Measurements from ENCODE around the gene ELFN2.

Gene ELFN2

DNA sequence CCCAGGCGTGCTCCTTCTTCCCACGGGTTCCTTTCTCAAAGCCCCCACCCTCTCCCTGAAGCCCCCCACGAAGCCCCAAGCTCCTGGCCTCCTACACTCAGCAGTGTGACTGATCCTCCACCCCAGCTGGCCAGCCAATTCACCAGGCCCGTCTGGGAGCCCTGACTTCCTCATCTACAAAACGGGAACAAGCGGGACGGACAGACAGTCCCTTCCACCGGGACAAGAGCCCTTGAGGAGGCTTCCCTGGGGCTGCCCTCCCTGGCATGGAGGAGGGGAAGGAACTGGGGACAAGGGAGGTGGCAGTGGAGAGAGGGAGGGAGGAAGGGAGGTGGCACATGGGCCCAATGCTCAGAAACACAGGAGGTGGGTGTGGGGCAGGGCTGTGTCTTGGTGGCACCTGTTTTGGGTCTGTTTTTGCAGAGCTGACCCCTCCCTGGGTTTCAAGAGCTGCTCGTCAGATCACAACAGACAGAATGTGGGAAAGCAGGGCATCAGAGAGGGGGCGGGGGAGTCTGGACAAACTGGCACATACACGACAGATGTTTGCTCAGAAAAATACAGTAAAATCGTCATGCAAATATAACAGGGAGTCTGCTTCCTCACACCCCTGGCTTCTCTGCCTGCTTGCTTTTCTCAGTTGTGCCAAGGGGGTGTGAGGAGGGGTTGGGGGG is 56.8 kb downstream of the ELFN2 start:
- H3K27ac ChIP-seq (ENCODE audit: low read depth, low read length): no peak overlapping the region
- no peak overlapping the region for H3K9ac ChIP-seq (ENCODE audit: low read length)
- H3K36me3 ChIP-seq (ENCODE audit: control insufficient read depth, insufficient read depth, low read length): no peaks in the 10 kb centered on the region
- H3K27me3 ChIP-seq (ENCODE audit: control insufficient read depth, insufficient read depth, low read length): no peaks in the 10 kb centered on the region
- H3K4me1 ChIP-seq (ENCODE audit: control insufficient read depth, insufficient read depth, low read length): no peaks in the 10 kb centered on the region
- no peak overlapping the region for H3K4me3 ChIP-seq (ENCODE audit: low read length)

DNA sequence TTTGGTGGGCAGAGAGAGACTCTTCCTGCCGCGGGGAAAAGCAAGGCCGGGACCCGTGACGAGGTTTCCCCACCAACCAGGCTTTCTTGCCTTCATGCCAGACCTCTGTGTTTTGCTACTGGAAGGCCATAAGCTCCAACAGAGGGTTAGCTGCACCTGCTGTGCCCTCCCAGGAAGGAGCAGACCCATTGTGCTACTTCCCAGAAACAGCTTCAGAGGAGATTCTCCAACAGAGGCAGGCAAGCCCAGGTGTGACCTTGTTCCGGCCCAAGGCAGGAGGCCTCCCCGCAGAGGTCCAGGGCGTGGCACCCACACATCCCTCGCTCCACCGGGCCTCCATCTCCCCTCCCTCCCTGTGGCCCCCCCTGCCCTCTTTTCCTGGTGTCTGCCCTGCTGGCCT is 57.8 kb downstream of the ELFN2 start:
- no peaks in the 10 kb centered on the region for H3K27me3 ChIP-seq (ENCODE audit: control insufficient read depth, insufficient read depth, low read length)
- H3K27ac ChIP-seq (ENCODE audit: low read depth, low read length): no peak overlapping the region
- no peak overlapping the region for H3K4me3 ChIP-seq (ENCODE audit: low read length)
- H3K36me3 ChIP-seq (ENCODE audit: control insufficient read depth, insufficient read depth, low read length): no peaks in the 10 kb centered on the region
- no peaks in the 10 kb centered on the region for H3K4me1 ChIP-seq (ENCODE audit: control insufficient read depth, insufficient read depth, low read length)
- no peak overlapping the region for H3K9ac ChIP-seq (ENCODE audit: low read length)

DNA sequence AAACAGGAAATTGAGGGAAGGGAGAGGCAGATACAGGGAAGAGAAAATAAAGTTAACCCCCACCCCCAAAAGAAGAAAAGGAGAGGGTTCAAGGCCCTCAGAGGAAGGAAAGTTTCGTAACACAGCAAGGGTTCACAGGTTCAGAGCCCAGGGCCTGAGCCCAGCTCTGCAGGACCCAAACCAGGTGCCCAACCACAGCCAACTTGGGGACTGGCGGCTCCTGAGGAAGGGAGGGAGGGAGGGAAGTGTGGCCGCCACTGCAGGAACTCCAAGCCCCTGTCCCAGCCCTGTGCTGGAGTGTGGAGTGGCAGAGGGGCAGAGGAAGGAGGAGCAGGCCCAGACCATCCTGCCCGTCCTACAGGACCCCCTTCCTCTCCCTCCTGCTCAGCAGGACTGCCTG is 59.2 kb downstream of the ELFN2 start:
- H3K27me3 ChIP-seq (ENCODE audit: control insufficient read depth, insufficient read depth, low read length): no peaks in the 10 kb centered on the region
- H3K9ac ChIP-seq (ENCODE audit: low read length): no peak overlapping the region
- H3K4me3 ChIP-seq (ENCODE audit: low read length): no peak overlapping the region
- H3K4me1 ChIP-seq (ENCODE audit: control insufficient read depth, insufficient read depth, low read length): no peaks in the 10 kb centered on the region
- H3K27ac ChIP-seq (ENCODE audit: low read depth, low read length): no peak overlapping the region
- no peaks in the 10 kb centered on the region for H3K36me3 ChIP-seq (ENCODE audit: control insufficient read depth, insufficient read depth, low read length)

DNA sequence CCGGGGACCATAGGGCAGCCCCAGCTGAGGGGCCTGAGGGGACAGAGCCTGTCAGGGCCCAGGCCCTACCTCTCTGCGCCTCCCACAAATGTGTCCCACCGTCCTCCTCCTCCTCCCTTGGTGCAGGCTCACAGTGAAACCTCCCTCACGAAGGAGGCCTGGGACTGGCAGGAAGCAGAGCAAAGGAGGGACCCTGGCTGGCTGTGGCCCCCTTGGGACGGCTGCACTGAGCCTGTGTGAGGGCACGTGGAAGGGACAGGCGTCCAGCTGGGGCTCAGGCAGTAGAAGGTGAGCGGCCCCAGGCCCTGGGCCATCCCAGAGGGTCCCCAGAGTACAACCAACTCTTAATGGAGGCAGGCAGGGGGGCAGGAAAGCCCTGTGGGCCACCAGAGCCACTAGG is 60.7 kb downstream of the ELFN2 start:
- no peak overlapping the region for H3K27ac ChIP-seq (ENCODE audit: low read depth, low read length)
- no peaks in the 10 kb centered on the region for H3K36me3 ChIP-seq (ENCODE audit: control insufficient read depth, insufficient read depth, low read length)
- no peak overlapping the region for H3K9ac ChIP-seq (ENCODE audit: low read length)

DNA sequence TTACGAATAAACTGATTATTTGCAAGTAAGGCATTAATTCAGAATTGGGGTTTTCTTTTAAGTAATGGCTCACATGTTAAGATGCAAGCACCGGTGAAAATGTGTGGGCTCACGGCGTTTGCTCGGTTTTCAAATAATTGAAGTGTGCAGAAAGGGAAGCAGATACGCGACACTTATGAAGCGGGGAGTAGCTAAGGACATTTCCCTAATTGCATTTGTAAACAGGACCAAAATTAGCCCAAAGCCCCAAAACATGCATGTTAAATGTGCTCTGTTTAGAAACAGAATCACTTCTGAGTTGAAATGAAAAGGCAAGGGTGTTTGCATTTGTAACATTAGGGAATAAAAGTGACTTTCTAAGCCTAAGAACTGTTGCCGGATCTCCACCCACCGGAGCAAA is 61.3 kb downstream of the ELFN2 start:
- Histone ChIP-seq H3K9ac (ENCODE audit: low read length) (no peak overlapping the region), H3K4me3 (ENCODE audit: low read length) (no peak overlapping the region), H3K27me3 (ENCODE audit: control insufficient read depth, insufficient read depth, low read length) (no peaks in the 10 kb centered on the region), H3K36me3 (ENCODE audit: control insufficient read depth, insufficient read depth, low read length) (no peaks in the 10 kb centered on the region), H3K4me1 (ENCODE audit: control insufficient read depth, insufficient read depth, low read length) (no peaks in the 10 kb centered on the region), H3K27ac (ENCODE audit: low read depth, low read length) (no peak overlapping the region)

More for the DNA sequence above, 60.7 kb downstream of the ELFN2 start:
- no peaks in the 10 kb centered on the region for H3K27me3 ChIP-seq (ENCODE audit: control insufficient read depth, insufficient read depth, low read length)
- no peaks in the 10 kb centered on the region for H3K4me1 ChIP-seq (ENCODE audit: control insufficient read depth, insufficient read depth, low read length)
- no peak overlapping the region for H3K4me3 ChIP-seq (ENCODE audit: low read length)

DNA sequence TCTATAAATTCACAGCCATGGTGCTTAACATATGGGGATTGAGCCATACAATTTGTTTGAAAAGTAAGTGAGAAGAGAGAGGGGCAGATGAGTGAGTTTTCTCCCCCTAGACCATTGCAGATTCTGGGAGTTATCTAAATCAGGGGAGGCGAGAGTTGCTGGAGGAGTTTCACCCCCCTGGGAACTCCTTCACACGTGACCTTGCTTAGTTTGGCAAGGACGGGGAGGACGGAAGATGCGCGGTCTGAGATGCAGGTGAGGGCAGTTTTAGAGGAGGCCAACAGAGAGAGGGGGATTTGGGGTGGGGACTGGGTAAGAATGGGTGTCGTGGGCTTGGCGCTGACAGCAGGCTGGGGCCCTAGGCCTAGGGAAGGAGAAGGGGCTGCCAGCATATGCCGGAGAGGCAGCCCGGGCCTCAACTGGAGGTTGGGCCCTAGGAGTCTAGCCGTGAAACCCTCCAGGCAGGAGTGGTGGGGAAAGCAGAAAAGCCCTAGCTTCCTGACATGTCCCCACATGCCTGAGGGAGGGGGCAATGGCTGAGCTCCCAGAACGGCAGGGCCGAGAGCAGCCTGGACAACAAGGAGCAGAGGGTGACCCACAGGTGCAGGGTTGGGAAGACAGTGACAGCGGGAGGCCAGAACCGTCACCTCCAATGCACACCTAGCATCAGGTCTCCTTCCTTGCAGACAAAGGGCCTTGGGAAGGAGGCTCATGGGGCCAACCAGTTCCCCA is 63.9 kb downstream of the ELFN2 start:
- Histone ChIP-seq H3K4me3 (ENCODE audit: low read length) (no peak overlapping the region), H3K27me3 (ENCODE audit: control insufficient read depth, insufficient read depth, low read length) (no peaks in the 10 kb centered on the region), H3K9ac (ENCODE audit: low read length) (no peak overlapping the region), H3K27ac (ENCODE audit: low read depth, low read length) (no peak overlapping the region), H3K36me3 (ENCODE audit: control insufficient read depth, insufficient read depth, low read length) (no peaks in the 10 kb centered on the region), H3K4me1 (ENCODE audit: control insufficient read depth, insufficient read depth, low read length) (no peaks in the 10 kb centered on the region)

DNA sequence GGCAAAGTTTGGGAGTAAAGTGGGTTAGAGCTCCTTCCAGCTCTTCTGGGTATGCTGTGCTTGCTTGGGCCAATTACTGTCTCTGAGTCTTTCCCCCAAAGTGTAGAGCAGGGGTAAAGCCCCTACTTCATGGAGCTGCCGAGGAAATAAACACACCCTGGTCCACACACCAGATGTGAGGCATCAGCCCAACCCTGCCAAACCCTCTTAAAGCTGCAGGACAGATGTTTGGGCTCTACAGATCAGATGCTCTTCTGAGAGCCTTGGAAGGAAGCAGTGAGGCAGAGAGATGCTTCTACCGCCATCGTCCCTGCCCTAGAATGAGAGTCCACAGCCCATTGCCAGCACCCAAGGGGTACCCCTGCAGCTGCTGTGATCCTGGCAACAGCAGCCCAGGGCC is 64.7 kb downstream of the ELFN2 start:
- Histone ChIP-seq H3K4me1 (ENCODE audit: control insufficient read depth, insufficient read depth, low read length) (no peaks in the 10 kb centered on the region), H3K36me3 (ENCODE audit: control insufficient read depth, insufficient read depth, low read length) (no peaks in the 10 kb centered on the region), H3K9ac (ENCODE audit: low read length) (no peak overlapping the region), H3K4me3 (ENCODE audit: low read length) (no peak overlapping the region), H3K27me3 (ENCODE audit: control insufficient read depth, insufficient read depth, low read length) (no peaks in the 10 kb centered on the region), H3K27ac (ENCODE audit: low read depth, low read length) (no peak overlapping the region)

DNA sequence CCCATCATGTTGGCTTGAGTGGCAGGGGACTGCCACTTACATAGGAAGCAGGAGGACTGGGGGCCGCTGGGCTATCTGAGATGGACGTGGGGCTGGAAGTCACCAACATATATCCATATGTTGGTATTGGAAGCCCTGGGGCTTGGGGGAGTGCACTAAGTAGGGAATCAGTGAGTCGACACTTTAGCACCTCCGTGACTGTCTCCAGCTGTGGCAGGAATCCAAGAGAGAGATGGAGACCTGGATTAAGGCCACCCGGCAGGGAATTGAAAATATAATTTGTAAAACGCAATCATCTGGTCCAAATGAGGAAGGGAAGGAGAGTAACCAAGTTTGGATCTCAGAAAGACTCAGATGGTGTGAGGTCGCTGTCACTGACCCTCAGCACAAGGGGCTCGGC is 68.4 kb downstream of the ELFN2 start:
- Histone ChIP-seq H3K36me3 (ENCODE audit: control insufficient read depth, insufficient read depth, low read length) (no peaks in the 10 kb centered on the region), H3K4me1 (ENCODE audit: control insufficient read depth, insufficient read depth, low read length) (no peaks in the 10 kb centered on the region), H3K9ac (ENCODE audit: low read length) (no peak overlapping the region), H3K27me3 (ENCODE audit: control insufficient read depth, insufficient read depth, low read length) (no peaks in the 10 kb centered on the region), H3K4me3 (ENCODE audit: low read length) (no peak overlapping the region), H3K27ac (ENCODE audit: low read depth, low read length) (no peak overlapping the region)

DNA sequence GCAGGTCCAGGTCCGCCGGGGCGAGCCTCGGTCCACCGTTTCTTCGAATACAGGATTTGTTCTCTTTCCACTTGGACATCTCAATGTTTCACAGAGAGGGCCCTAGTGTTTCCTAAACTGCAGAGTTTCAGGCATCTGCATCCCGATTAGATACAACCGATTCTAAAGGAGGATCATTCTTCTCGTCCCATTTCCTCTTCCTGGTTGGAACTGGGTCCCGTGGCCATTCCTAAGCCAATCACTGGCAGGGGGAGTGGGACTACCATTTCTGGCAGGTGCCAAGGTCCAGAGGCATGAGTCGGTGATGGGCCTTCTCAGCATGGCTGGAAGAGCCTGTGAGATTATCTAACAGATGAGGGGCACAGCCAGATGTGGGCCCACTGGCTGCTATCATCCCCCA is 68.9 kb downstream of the ELFN2 start:
- Histone ChIP-seq H3K27me3 (ENCODE audit: control insufficient read depth, insufficient read depth, low read length) (no peaks in the 10 kb centered on the region), H3K9ac (ENCODE audit: low read length) (no peak overlapping the region), H3K36me3 (ENCODE audit: control insufficient read depth, insufficient read depth, low read length) (no peaks in the 10 kb centered on the region), H3K4me1 (ENCODE audit: control insufficient read depth, insufficient read depth, low read length) (no peaks in the 10 kb centered on the region), H3K4me3 (ENCODE audit: low read length) (no peak overlapping the region), H3K27ac (ENCODE audit: low read depth, low read length) (no peak overlapping the region)

DNA sequence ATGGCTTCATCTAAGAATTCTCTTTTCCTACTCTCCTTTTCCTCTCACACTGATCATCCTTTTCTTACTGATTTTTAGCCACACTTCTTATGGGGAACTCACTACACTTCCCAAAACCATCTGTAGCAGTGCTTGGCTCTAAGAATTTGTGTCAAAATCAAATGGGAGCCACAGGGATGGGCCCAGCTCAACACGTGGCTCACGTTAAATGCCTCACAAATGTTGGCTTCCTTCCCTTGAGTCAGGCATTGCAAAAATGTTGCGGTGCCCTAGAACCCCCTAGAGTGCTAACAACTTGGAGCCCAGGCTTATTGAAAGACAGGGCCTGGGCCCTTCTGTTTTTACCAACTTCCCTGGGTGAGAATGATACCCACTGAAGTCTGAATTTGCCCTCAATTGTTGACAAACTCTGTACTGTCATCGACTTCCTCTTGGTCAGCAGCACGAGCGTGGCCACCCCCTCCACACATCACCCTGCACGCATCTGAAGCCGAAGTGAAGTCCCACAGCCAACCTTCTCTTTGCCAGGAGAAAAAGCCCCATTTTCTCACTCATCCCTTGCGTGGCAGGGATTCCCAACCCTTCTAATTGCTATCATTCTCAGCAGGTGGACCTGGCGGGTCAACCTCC is 69.7 kb downstream of the ELFN2 start:
- H3K9ac ChIP-seq (ENCODE audit: low read length): no peak overlapping the region
- H3K27ac ChIP-seq (ENCODE audit: low read depth, low read length): no peak overlapping the region
- no peaks in the 10 kb centered on the region for H3K27me3 ChIP-seq (ENCODE audit: control insufficient read depth, insufficient read depth, low read length)
- no peak overlapping the region for H3K4me3 ChIP-seq (ENCODE audit: low read length)
- no peaks in the 10 kb centered on the region for H3K36me3 ChIP-seq (ENCODE audit: control insufficient read depth, insufficient read depth, low read length)
- no peaks in the 10 kb centered on the region for H3K4me1 ChIP-seq (ENCODE audit: control insufficient read depth, insufficient read depth, low read length)

DNA sequence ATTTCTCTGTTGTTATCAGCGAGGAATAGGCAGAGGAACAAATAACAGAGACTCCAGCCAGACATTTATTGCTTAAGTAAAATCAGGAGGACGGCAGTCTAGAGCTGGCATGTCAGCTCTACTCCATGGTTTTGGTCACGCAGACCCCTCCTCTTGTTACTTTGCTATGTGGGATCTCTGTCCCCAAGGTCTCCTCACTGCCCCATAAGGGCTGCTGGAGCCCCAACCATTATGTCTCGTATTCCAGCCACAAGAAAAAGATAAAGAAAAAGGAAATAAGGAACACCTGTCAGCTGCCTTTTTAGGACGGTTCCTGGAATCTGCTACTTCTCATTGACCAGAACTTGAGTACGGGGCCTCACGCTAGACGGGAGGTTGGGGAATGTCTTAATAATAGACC is 70.4 kb downstream of the ELFN2 start:
- Histone ChIP-seq H3K9ac (ENCODE audit: low read length) (no peak overlapping the region), H3K4me1 (ENCODE audit: control insufficient read depth, insufficient read depth, low read length) (no peaks in the 10 kb centered on the region), H3K27ac (ENCODE audit: low read depth, low read length) (no peak overlapping the region), H3K36me3 (ENCODE audit: control insufficient read depth, insufficient read depth, low read length) (no peaks in the 10 kb centered on the region), H3K4me3 (ENCODE audit: low read length) (no peak overlapping the region), H3K27me3 (ENCODE audit: control insufficient read depth, insufficient read depth, low read length) (no peaks in the 10 kb centered on the region)

DNA sequence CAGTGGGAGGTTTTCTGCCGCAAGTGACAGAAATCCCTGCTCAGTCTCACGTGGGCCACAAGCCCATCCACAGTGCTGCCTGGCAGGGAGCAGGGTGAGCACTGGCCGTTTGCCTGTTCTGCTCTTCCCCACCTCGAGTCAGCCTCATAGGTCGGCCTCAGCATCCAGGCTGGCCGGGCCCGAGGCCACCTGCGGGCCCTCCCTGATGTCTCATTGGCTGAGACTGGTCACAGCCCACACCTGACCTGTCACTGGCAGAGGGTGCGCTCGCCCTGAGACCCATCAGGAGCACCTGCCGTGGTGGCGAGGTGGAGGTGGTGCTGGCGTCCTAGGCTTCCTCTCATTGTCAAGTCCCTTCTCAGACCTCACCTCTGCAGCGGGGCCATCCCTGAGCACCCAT is 72.1 kb downstream of the ELFN2 start:
- Histone ChIP-seq H3K9ac (ENCODE audit: low read length) (no peak overlapping the region), H3K4me1 (ENCODE audit: control insufficient read depth, insufficient read depth, low read length) (no peaks in the 10 kb centered on the region), H3K36me3 (ENCODE audit: control insufficient read depth, insufficient read depth, low read length) (no peaks in the 10 kb centered on the region), H3K27me3 (ENCODE audit: control insufficient read depth, insufficient read depth, low read length) (no peaks in the 10 kb centered on the region), H3K27ac (ENCODE audit: low read depth, low read length) (no peak overlapping the region), H3K4me3 (ENCODE audit: low read length) (no peak overlapping the region)

DNA sequence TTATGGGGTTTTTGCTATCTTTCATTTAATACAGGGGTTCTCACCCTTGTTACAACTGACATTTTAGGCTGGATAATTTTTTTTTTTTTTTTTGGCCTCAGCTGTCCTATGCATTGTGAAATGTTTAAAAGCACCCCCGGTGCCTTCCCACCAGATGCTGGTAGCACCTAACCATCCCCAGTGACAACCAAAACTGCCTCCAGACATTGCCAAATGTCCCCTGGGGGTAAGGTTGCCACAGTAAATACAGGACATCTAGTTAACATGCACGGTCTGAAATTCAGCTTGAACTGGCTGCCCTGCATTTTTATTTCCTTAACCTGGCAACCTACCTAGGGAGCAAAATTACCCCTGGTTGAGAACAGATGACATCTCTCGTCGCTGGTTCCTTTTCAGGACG is 72.6 kb downstream of the ELFN2 start:
- no peaks in the 10 kb centered on the region for H3K27me3 ChIP-seq (ENCODE audit: control insufficient read depth, insufficient read depth, low read length)
- H3K4me1 ChIP-seq (ENCODE audit: control insufficient read depth, insufficient read depth, low read length): no peaks in the 10 kb centered on the region
- H3K4me3 ChIP-seq (ENCODE audit: low read length): no peak overlapping the region
- H3K27ac ChIP-seq (ENCODE audit: low read depth, low read length): no peak overlapping the region
- H3K36me3 ChIP-seq (ENCODE audit: control insufficient read depth, insufficient read depth, low read length): no peaks in the 10 kb centered on the region
- no peak overlapping the region for H3K9ac ChIP-seq (ENCODE audit: low read length)

Data from rectal smooth muscle tissue (tissue), 1 donor.